GM19099 (cell line): ENCODE results near the gene CPLX4.

Experiments
- POLR2A ChIP-seq: IDR thresholded peaks from 3 replicates; pipeline ENCODE4 v1.6.1; 2011; ENCODE audit warnings: low read depth; ENCODE audit not compliant: insufficient read length; ENCODE audit errors: extremely low read depth

The CPLX4 gene

GRCh38 chr18:59267503-59268126, 50.8 kb downstream of the CPLX4 start:
- no peak for TF ChIP-seq POLR2A

- TF ChIP-seq POLR2A = no peak
Observed at GRCh38 chr18:59266886-59267502, 51.5 kb downstream of the CPLX4 start.

GRCh38 chr18:59266459-59266858, 52.0 kb downstream of the CPLX4 start:
- no peak for TF ChIP-seq POLR2A

GRCh38 chr18:59265974-59266369, 52.5 kb downstream of the CPLX4 start:
- no peak for TF ChIP-seq POLR2A

- no peak for TF ChIP-seq POLR2A
Observed at GRCh38 chr18:59265246-59265973, 53.0 kb downstream of the CPLX4 start.

GRCh38 chr18:59264651-59265245, 53.7 kb downstream of the CPLX4 start:
- TF ChIP-seq POLR2A = no peak

- TF ChIP-seq POLR2A = no peak
Observed at GRCh38 chr18:59264121-59264571, 54.3 kb downstream of the CPLX4 start.

- no peak for TF ChIP-seq POLR2A
Observed at GRCh38 chr18:59263661-59264060, 54.8 kb downstream of the CPLX4 start.

GRCh38 chr18:59249199-59249774, 69.2 kb downstream of the CPLX4 start:
- TF ChIP-seq POLR2A = no peak

GRCh38 chr18:59246796-59247195, 71.7 kb downstream of the CPLX4 start:
- TF ChIP-seq POLR2A = no peak
